ENCODE results near the gene PMPCA. TPM values are rescaled to one million over a fixed set of nuclear protein-coding genes. Genes with fewer than 3 reads are reported as not detected.

PMPCA gene
- total RNA-seq, 4 donors from 2014 or later: 29.4 to 38.7 (median 33.5) TPM

- Histone ChIP-seq H3K27ac (no peak overlapping the region), H3K27me3 (no peaks in the 10 kb centered on the region), H3K9me3 (no peaks in the 10 kb centered on the region), H3K4me3 (no peak overlapping the region), H3K36me3 (peaks cover 10 to 65% (median 30%) of the 10 kb centered on the region in 3 donors), H3K4me1 (peaks cover 11 to 36% (median 28%) of the 10 kb centered on the region in 3 donors)
- intact Hi-C loops (cut with DNase I): no loop called here
- TF ChIP-seq, protein P1, sequence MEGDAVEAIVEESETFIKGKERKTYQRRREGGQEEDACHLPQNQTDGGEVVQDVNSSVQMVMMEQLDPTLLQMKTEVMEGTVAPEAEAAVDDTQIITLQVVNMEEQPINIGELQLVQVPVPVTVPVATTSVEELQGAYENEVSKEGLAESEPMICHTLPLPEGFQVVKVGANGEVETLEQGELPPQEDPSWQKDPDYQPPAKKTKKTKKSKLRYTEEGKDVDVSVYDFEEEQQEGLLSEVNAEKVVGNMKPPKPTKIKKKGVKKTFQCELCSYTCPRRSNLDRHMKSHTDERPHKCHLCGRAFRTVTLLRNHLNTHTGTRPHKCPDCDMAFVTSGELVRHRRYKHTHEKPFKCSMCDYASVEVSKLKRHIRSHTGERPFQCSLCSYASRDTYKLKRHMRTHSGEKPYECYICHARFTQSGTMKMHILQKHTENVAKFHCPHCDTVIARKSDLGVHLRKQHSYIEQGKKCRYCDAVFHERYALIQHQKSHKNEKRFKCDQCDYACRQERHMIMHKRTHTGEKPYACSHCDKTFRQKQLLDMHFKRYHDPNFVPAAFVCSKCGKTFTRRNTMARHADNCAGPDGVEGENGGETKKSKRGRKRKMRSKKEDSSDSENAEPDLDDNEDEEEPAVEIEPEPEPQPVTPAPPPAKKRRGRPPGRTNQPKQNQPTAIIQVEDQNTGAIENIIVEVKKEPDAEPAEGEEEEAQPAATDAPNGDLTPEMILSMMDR (IDR thresholded peaks at IDR 0.05): no peak
- TF ChIP-seq POLR2A (IDR thresholded peaks at IDR 0.05): no peak
- 89 to 91% methylated on average over 13 to 14 of the region's 15 CpGs for WGBS, 2 donors
- no peak for DNase-seq
Observed at GRCh38 chr9:136441191-136441680, 30.8 kb downstream of the PMPCA start.

DNA sequence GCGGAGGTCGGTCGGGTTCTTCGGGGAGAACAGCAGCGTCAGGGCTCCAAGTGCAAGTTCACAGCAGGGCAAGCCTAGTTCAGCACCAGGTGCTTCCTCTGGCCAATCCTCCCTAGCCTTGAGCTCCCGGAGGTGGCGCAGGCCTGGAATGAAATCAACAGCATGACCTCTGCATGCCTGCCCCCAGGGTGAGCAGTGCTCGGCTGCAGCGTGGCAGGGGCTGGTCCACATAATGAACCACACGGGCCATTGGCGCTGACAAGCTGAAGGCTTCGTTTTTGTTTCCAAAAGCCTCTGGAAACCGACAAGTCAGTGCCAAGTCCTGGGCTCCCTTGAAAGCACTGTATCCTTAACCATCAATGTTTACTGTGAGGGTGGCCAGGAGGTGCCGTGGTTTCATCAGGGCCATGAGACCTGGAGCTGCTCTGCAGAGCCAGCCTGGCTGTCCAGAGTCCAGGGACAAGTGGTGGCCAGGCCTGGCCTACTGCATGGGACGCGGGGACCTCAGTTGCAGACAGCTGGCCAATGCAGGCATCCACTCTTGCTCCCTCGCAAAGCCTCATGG lies 31.3 kb downstream of the PMPCA start:
- Histone ChIP-seq H3K27ac (no peak overlapping the region), H3K9me3 (no peaks in the 10 kb centered on the region), H3K4me3 (no peak overlapping the region), H3K27me3 (no peaks in the 10 kb centered on the region), H3K36me3 (peaks cover 13 to 65% (median 34%) of the 10 kb centered on the region in 3 donors), H3K4me1 (peaks cover 11 to 31% (median 22%) of the 10 kb centered on the region in 3 donors)
- WGBS, 2 donors: 70 to 78% methylated on average over 9 to 12 of the region's 17 CpGs
- no peak for DNase-seq
- TF ChIP-seq POLR2A (IDR thresholded peaks at IDR 0.05): no peak
- TF ChIP-seq, protein P1 (IDR thresholded peaks at IDR 0.05): no peak
- intact Hi-C loops (cut with DNase I): no loop called here

DNA sequence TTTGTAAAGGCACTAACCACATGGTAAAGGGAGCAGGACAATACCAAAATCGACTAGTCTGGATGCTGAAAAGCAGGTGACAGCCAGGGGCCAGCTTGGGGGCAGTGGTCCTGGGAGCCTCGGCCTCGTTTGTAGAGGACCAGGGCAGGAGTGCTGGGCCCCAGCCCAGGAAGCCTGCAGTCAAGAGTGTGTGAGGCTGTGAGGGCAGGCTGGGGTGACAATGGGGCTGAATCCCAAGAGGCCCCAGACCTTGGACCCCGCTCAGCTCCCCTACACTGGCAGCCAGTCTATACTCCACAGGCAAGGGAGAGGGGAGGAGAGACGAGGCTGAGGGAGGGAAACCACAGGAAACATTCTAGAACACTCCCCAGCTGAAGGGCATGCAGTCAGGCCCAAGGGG lies 31.8 kb downstream of the PMPCA start:
- WGBS, 2 donors: 71 to 100% methylated on average over 2 to 3 of the region's 5 CpGs

GRCh38 chr9:136443087-136443486 lies 32.6 kb downstream of the PMPCA start:
- intact Hi-C loops (cut with DNase I): no loop called here
- Histone ChIP-seq H3K4me1 (peaks cover 5 to 18% (median 9%) of the 10 kb centered on the region in 3 donors), H3K9me3 (no peaks in the 10 kb centered on the region), H3K27ac (no peak overlapping the region), H3K36me3 (peaks cover 21 to 77% (median 44%) of the 10 kb centered on the region in 3 donors), H3K27me3 (no peaks in the 10 kb centered on the region), H3K4me3 (no peak overlapping the region)
- 91 to 95% methylated on average over 12 to 15 of the region's 15 CpGs for WGBS, 2 donors
- TF ChIP-seq, protein P1 (IDR thresholded peaks at IDR 0.05): no peak
- no peak for TF ChIP-seq POLR2A (IDR thresholded peaks at IDR 0.05)
- DNase-seq: no peak

More for the DNA sequence above, 31.8 kb downstream of the PMPCA start:
- no peak for TF ChIP-seq POLR2A (IDR thresholded peaks at IDR 0.05)
- TF ChIP-seq, protein P1 (IDR thresholded peaks at IDR 0.05): no peak
- intact Hi-C loops (cut with DNase I): no loop called here
- no peaks in the 10 kb centered on the region for H3K27me3 ChIP-seq
- H3K9me3 ChIP-seq: no peaks in the 10 kb centered on the region
- no peak for DNase-seq
- H3K27ac ChIP-seq: no peak overlapping the region
- peaks cover 16 to 69% (median 39%) of the 10 kb centered on the region in 3 donors for H3K36me3 ChIP-seq
- peaks cover 11 to 26% (median 17%) of the 10 kb centered on the region in 3 donors for H3K4me1 ChIP-seq
- H3K4me3 ChIP-seq: no peak overlapping the region

DNA sequence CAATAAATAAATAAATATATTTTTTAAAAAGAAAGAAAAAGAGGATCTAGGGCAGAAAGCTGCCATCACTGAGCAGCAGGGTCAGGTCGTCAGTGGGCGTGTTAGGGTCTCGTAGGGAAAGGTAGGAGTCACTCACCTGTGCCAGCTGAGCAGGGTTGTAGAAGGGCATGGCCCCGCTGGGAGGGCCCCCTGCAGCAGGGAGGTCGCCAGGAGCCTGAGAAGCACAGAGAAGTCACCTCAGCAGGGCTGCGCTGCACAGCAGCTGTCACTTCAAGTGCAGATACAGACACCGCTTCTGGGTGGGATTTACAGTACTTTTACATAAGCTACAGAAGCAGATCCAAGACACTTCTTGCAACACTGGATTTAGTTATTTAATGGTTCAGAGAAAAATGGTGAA lies 33.2 kb downstream of the PMPCA start:
- no peak for DNase-seq
- intact Hi-C loops (cut with DNase I): no loop called here

More for the DNA sequence above, 33.2 kb downstream of the PMPCA start:
- WGBS, 2 donors: 80 to 96% methylated on average over 6 to 7 of the region's 7 CpGs
- Histone ChIP-seq H3K27me3 (no peaks in the 10 kb centered on the region), H3K4me3 (no peak overlapping the region), H3K9me3 (no peaks in the 10 kb centered on the region), H3K36me3 (peaks cover 23 to 83% (median 50%) of the 10 kb centered on the region in 3 donors), H3K27ac (no peak overlapping the region), H3K4me1 (peaks cover 5 to 12% (median 5%) of the 10 kb centered on the region in 3 donors)
- TF ChIP-seq, protein P1 (IDR thresholded peaks at IDR 0.05): no peak
- no peak for TF ChIP-seq POLR2A (IDR thresholded peaks at IDR 0.05)

Data from esophagus squamous epithelium (tissue), 5 donors.